ENCODE measurements around the gene MRGPRD.
"Not testable (repeated sequence)": the region's sequence is repeated elsewhere in the genome, so short reads cannot be mapped to it uniquely, and the experiment has no call there.

Gene MRGPRD

DNA sequence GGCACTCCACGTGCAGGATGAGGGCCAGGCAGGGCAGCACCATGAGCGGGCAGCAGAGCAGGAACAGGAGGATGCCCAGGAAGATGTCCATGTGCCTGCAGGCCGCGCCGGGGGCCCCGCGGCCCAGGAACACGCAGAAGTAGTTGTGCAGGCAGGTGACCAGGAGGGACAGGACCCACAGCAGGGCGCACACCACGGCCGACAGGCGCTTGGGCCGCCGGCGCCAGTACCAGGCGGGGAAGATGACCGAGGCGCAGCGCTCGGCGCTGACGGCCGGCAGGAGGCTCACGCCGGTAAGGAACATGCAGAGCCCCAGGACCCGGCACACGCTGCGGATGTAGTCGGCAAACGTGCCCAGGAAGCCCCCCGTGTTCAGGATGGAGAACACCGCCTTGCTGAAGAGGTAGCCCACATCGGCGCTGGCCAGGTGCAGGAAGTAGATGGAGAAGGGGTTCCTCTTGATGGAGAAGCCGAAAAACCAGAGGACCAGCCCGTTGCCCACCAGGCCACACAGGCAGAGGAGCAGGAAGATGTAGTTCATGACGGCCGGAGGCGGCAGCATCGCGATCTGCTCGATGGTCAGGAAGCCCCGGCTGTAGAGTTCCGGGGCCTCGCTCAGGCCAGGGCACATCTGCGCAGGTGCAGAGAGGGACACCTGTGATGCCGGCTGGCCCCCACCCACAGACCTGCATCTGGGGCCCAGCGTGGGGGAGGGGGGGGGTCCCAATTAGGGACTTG is 25.0 kb upstream of the MRGPRD start:
- DNase-seq (ENCODE audit: low read depth) = no peak

DNA sequence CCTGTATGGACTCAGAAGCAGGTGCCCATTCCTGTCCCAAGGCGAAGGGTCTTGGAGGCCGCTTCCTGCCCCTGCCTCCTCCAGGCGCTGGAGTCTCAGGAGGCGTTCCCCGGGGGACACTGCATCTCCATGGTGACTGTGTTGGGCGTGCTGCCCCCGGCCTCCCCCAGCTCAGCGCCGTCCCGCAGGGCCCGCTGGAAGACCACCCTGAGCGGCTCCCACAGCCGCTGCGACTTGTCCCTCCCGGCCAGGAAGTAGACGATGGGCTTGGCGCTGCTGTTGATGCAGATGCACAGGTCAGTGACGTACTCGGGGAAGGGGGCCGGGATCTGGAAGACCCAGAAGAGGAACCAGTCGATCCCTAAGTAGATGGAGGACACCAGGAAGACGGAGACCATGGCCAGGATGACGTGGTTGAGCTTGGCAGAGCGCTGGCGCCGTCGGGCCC is 24.4 kb upstream of the MRGPRD start:
- DNase-seq (ENCODE audit: low read depth) = no peak

DNA sequence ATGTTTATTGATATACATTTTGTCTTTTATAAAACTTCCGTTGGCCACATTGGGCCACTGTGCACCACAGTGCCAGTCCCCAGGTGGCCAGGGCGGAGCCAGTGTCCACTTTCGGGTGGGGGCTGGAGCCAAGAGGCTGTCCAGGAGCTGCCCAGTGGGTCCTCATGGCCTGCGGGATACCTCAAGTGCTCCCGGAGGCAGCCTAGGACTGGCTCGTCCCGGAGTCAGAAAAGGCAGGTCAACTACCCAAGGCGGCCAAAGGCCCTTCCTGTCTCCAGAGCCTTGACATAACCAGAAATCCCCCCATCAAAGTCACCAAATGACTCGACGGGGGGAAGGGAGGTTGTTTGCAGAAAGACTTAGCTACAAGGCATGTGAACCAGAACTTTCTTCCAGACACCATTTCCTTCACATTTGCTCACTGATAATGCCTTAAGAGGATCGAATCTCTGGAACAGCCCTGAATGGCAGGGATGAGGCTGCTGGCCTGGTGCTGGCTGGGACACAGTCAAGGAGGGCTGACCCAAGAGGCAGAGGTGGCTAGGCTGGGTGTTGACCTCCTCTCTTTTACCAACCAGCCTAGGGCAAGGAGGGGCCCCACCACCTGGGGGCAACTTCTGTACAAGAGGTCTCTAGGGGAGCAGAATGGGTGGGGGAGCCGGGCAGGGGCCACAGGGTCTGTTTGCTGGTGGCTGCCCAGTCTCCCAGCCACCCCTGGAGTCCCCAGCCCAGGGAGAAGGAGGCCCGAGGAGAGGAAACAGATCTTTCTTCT is 23.8 kb upstream of the MRGPRD start:
- DNase-seq (ENCODE audit: low read depth) = no peak

DNA sequence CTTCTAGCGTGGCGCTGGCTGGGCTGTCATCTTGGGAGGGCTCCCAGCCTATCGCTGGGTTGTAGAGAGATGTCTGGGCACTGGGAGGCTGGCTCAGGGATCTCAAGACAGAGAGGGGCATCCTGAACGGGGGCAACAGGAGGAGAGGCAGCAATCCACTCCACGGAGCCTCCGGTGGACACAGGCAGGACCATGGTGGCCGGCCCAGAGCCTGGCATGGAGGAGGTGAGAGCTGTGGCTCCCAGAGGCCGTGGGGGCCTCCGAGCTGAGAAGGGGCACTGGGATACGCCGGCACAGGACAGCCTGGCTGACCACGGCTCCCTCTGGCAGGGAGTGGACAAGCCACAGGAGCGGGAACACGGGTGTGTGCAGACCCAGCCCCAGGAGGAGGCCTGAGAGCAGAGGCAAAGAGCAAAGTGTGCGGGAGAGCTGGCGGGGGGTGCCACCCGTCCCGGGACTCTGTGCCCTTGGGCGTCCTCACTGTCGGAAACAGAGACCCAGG is 23.1 kb upstream of the MRGPRD start:
- no peak for DNase-seq (ENCODE audit: low read depth)

DNA sequence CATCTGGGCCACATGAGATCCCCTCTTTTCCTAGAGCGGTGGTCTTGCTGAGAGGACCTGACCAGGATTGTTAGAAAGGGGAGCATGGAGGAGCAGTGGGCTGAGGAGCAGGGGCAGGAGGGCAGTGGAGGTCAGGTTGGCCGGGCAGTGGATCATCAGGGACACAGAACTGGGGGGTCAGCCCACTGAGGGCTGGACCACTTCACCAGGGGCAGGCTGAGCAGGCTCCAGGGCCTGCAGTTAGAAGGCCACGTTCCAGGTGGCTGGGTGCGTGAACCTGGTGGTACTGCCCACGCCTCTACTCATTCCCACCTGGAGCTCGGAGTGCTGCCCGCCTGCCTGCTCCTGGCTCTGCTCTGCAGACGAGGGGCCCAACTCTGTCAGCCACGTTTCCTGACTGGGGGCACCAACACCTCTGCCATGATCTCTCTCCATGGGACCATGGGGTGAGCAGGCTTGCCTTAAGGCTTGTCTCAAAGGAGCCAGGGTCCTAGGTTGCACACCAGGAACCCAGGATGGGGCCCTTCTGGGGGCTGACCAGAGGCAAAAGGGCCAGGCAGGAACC is 22.6 kb upstream of the MRGPRD start:
- no peak for DNase-seq (ENCODE audit: low read depth)

DNA sequence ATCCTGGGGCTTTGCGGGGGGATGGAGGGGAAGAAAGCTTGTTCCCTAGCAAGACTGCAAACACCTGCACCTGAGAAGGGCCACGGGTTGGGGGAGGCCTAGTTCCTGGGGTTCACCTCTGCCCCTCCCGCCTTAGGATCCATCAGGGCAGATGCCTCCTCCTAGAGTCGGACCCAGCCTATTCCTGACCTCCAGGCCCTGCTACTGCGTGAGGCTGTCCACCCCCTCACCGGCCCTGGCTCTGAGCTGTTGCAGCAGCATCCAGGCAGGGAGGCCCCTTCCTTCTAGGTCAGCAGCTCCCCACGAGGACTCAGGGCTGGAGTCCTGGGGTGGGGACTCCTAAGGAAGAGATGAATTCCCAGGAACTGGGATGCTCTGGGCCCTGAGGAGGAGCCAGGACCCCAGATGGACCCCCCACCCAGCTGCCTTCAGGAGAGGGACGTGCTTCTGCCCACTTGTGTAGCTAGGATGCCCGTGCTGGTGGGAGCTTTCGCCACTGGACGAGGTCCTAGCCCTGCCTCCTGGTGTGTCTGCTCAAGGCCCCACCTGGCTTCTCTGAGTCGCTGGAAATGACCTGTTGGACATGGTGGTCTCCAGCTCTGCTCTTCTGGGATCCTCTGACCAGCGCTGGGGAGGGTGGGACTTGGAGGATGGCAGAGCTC is 21.9 kb upstream of the MRGPRD start:
- DNase-seq (ENCODE audit: low read depth) = no peak

DNA sequence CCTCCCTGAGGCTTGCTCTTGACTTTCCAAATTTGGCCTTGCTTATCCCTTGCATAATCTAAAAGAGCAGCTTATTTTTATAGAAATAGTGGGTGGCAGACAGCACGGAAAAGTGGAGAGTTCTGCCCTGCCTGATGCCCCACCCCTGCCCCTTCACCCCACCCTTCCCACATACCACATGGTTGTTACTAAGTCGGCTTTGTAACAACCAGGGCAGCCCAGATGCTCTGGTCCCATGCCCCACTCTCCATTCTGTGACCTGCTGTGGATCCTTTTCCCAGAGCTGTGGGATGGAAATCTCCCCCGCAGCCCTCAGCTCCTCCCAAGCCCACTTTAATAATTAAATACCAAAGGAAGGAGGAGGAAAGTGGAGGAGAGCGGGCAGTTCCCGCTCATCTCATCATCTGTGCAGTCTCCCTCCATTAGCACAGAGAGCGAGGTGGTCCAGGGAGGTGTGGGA is 21.4 kb upstream of the MRGPRD start:
- no peak for DNase-seq (ENCODE audit: low read depth)

DNA sequence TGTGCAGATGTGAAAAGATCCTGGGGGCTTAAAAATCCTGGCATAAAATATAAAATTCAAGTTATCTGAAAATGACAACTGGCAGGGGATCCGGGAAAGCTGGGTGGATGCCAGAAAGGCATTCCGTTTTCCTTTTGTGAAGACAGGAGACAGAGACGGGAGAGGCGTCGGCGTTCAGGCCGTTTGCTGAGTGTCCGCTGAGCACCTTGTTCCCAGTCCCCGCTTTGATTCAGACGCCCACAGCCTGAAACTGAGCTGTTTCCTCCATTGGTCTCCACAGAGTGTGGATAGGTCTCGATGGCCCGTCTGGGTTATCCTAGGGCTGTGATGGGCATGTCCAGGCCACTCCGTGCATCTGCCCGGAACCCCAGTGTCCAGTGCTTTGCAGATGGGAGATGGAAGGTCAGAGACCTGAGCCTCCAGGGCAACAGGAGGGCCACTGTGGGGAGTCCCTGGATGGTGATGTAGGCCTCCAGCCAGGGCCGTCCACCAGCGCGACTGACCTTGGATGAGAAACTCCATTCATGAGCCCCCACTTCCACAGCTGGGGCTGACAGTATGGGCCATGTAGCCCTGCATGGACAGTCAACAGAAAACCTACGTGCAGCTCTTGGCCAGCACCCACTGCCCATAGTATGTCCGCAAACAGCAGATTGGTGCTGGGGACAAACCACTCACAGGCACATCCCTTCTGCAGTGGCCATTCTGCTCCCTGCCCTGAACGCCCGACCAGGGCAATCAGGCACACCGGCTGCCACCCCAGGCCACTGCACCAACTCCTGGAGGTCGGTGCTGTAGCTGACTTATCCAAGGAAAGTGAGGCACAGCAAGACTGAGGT is 20.7 kb upstream of the MRGPRD start:
- no peak for DNase-seq (ENCODE audit: low read depth)

DNA sequence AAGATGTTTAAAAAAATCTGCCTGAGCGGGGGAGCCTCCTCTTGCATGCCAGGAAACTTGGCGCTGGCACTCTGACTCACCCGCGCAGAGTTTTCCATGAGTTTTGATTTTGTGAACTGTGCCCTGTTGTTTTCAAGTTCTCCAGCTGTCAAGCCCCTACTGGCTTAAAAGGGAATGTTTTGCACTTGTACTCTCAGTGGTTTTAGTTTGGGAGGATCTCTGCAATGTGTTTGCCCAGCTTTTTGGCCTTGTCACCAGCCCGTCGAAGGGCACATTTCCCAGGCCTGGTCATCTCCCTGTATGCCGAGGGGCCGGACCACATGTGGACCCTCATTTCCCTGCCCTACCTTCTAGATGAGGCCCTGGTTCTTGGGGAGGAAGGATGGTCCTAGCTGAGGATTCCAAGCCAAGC is 20.1 kb upstream of the MRGPRD start:
- DNase-seq (ENCODE audit: low read depth) = no peak

DNA sequence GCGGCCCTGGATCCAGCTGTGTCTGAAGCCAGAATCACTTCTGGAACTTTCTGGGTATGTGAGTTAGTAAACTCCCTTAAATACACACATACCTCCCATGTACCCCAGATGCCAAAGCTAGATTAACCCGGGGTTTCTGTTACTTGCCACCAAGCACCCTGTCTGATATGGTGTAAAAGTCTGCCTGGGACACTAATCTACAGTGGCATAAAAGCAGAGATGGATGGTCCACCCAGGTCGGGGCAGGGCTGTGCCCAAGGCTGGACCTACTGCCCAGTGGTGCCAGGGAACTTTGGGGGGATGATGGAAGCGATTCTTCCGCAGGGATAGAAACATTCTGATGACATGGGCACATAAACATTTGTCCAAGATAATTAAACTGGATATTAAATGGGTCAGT is 19.6 kb upstream of the MRGPRD start:
- DNase-seq (ENCODE audit: low read depth) = no peak

DNA sequence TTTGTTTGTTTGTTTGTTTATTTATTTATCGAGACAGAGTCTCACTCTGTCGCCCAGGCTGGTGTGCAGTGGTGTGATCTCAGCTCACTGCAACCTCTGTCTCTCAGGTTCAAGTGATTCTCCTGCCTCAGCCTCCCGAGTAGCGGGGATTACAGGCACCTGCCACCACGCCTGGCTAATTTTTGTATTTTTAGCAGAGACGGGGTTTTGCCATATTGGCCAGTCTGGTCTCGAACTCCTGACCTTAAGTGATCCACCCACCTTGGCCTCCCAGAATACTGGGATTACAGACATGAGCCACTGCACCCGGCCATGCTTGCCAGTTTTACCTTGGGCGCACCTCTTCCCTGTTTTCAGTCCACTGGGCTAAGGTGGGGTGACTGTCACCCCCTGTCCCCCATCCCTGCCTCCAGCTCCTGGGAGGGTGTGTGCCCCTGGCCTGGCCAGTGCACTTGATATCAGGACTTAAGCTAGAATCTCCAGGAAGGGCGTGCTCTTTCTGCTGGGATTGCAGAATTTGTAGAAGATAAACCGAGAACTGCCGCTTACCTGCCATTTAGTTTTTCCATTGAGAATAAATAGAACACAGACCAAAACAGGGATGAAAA is 19.1 kb upstream of the MRGPRD start:
- not testable (repeated sequence) for DNase-seq (ENCODE audit: low read depth)

DNA sequence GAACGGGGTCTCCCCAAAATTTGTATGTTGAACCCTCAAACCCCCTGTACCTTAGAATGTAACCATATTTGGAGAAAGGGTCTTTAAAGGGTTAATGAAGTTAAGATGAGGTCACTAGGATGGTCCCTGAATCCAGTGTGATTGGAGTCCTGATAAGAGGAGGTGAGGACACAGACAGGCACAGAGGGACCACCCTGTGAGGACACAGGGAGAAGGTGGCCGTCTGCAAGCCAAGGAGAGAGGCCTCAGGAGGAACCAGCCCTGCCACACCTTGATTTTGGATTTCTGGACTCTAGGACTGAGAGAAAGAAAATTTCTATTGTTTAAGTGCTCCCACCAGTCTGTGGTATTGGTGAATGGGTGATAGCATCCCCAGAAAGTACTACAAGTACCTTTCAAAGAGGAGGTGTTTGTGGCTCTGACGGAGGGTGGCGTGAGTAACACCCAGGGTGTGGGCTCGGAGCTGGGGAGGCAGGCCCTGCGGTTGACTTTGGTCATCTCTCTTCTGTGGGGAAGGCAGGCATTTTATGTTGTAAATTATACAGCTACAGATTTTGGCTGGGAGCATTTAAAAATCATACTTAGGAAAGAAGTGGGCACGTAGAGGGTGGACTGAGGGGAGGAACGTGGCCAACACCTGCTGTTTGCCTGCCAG is 18.4 kb upstream of the MRGPRD start:
- no peak for DNase-seq (ENCODE audit: low read depth)

DNA sequence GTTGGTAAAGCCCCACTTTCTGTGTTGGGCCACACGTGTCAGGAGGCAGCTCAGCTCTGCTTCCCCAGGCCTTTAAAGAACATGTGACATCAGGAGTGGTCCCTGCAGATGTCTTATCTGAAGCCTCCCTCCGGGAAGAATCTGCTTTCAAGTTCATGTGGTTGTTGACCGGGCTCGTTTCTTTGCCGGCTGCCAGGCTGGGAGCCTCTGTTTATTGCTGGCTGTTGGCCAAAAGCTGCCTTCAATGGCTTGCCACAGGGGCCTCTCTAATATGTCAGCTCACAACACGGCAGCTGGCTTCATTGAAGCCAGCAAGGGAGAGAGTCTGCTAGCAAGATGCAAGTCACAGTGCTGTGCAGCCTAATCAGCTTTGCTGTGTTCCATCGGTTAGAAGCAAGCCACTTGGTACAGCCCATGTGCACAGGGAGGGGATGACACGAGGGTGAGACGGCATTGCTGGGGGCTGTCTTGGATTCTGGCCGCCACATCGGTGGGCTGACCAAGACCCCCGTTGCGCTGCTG is 17.7 kb upstream of the MRGPRD start:
- no peak for DNase-seq (ENCODE audit: low read depth)

DNA sequence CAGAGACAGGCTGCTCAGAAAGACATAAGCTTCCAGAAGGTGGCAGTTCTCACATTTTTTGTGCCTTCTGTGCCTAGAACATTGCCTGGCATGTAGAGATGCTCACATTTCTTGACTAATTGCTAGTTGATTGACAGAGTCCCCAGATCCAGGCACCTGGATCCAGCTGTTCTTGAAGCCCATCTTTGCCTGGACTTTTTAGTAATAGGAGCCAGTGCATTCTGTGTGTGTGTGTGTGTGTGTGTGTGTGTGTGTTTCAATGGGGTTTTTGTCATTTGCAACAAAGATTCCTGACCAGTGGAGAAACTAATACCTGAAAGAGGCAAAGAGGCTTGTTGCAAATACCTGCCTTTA is 17.2 kb upstream of the MRGPRD start:
- no peak for DNase-seq (ENCODE audit: low read depth)

DNA sequence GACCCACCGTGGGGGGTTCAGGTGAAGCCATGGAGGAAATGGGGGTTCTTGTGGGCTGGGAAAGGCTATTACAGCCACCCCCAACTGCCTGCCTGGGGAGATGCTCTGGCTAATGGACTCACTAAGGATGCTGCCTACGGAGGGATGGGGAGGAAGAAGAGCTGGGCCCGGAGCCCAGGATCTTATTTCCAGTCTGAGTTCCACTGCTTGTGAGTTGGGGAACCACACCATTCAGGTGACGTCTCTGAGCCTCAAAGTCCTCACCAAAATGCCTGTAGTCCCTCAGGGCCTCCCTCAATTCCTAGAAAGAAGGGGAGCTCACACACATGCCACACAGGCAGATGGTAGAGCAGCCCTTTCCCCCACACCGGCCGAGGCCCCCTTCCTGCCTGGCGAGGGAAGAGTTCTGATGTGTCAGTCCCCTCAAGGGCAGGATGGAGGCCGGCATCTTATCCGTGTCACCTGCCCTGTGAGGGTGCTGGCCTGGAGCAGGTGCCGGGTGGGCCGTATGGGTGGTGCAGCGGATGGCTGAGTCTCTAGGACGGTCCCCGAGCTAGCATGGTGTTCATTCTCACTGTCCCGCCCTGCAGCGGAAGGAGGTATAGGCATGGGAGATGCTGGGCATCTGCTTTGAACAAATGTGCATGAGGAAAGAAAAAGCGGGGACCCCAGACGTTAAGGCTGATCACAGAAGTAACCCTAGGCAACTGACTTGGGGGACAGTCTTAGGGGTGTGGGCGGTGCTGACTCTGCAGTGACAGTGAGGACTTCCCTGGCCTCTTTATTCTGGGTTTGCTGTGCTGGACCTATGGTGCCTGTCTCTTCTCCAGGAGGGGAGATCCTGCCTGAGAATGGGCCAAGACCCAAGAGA is 16.6 kb upstream of the MRGPRD start:
- DNase-seq (ENCODE audit: low read depth) = no peak

DNA sequence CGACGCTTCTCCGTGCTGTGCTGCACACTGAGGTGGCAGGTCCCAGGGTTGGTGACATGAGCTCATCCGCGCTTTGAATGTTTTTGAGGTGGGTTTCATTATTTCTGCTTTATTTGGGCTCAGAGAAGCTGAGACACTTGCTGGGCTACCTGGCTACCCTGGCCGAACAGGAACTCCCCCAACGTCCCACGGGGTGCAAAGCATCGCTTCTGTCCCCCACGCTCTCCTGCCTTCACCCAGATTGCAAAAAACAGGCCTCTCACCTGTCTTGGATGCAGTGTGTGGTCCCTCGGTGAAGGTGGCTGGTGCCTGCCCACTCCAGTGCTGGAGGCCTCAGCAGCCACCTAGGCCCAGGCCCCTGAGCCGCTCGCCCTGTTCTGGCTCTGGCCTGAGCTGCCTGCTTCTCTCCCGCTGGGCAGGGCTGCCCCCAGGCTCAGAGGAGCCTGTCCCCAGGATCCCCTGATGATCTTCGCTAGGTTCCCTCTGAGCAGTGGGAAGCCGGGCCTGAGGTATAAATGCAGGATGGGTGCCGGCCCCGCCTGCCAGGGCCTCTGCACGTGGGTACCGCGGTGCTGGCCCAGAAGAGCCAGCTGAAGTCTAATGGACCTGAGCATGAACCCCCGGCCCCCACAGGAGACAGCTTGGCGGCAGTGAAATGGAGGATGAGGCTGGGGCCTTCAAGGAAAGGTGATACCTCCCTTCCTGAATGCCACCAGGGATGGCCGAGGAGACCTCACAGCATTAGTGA is 15.8 kb upstream of the MRGPRD start:
- DNase-seq (ENCODE audit: low read depth) = no peak

DNA sequence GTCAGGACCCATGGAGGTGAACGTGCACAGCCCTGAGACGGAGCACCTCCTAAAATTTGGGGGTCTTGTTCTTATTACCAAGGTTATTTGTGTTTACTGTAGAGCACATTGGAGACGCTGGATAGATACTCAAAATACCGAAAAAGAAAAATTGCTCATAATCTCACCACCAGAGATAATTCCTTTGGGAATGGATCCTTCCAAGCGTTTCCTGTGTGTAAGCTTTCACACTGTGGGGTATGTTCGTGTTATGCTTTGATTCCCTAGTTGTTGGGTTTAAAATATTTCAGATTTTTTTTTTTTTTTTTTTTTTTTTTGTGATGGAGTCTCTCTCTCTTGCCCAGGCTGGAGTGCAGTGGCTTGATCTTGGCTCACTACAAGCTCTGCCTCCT is 14.1 kb upstream of the MRGPRD start:
- DNase-seq (ENCODE audit: low read depth) = no peak

DNA sequence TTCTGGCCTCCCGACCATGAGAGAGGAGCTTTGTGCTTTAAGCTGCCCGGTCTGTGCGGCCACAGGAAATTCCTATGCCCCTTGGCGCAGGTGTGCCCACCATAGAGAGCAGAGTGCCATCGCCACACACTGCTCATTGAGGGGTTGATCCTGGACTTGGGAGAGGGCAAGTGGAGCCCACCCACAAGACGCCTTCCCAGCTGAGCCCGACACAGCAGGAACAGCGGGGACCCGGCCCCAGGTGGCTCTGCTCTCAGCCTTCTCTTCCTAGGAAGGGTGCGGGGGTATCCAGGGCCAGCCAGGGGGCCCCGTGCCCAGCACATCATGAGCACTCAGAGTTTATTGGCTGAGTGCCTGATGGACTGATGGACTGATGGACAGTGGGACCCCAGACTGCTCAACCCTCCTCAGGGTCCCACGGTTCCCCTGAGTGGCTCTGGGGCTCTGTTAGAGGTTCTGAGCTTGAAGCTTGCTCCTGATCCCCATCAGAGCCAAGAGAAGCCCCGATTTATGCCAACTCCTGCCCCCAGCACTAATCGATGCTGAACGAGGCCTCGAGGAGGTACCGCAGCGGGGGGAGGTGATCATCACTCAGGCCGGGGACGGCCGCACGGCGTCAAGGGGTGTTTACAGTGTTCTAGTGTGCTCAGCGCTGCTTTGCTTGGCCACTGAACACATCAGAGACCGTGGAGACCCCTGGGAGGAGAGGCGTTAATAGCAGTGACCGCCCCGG is 13.5 kb upstream of the MRGPRD start:
- no peak for DNase-seq (ENCODE audit: low read depth)

Data from stimulated activated CD8-positive, alpha-beta memory T cell treated with anti-CD3 and anti-CD28 coated beads, Interleukin-15, amount 100 ng/mL, for 1 hour (primary cell).